CD14-positive monocyte (primary cell): ENCODE results near the gene PLA2G4D. TPM values are rescaled to one million over a fixed set of nuclear protein-coding genes. Genes with fewer than 3 reads are reported as not detected.

ENCODE experiments used
- DNase-seq, 3 donors: peaks; one replicate each; pipeline ENCODE4 v3.0.0-alpha.2; 2011 to 2022
- H2AFZ ChIP-seq: 2 replicates; pipeline ENCODE4 v1.6.0; 2012; ENCODE audit warnings: mild to moderate bottlenecking, low read depth, low read length, inconsistent platforms; ENCODE audit not compliant: insufficient read depth, poor library complexity, severe bottlenecking
- H3K27ac ChIP-seq, 2 donors: 1 replicate in 1 of 2; 2 replicates in 1 of 2; pipeline ENCODE4 v1.5.1; 2012 to 2013; ENCODE audit warnings: low read length in 2 of 2, control low read depth in 1 of 2, inconsistent platforms in 1 of 2, low read depth in 1 of 2, mild to moderate bottlenecking in 1 of 2
- H3K27me3 ChIP-seq, 2 donors: one replicate each; pipeline versions ENCODE4 v1.6.0 to v1.6.1; 2011 to 2013; ENCODE audit warnings: low read length in 2 of 2; ENCODE audit not compliant: control insufficient read depth in 2 of 2, insufficient read depth in 2 of 2
- H3K36me3 ChIP-seq, 2 donors: replicated peaks in 1 of 2; 1 replicate in 1 of 2; 2 replicates in 1 of 2; pipeline versions ENCODE4 v1.5.1 to v1.6.1; 2012 to 2013; ENCODE audit warnings: low read length in 2 of 2, control low read depth in 1 of 2, inconsistent platforms in 1 of 2, mild to moderate bottlenecking in 1 of 2; ENCODE audit not compliant: insufficient read depth in 2 of 2, control insufficient read depth in 1 of 2
- H3K4me1 ChIP-seq, 2 donors: 1 replicate in 1 of 2; 2 replicates in 1 of 2; pipeline versions ENCODE4 v1.5.1 to v1.6.1; 2012 to 2013; ENCODE audit warnings: low read length in 2 of 2, control low read depth in 1 of 2, inconsistent platforms in 1 of 2, mild to moderate bottlenecking in 1 of 2, moderate library complexity in 1 of 2; ENCODE audit not compliant: insufficient read depth in 2 of 2, control insufficient read depth in 1 of 2
- H3K4me2 ChIP-seq: replicated peaks from 2 replicates; pipeline ENCODE3; 2012; ENCODE audit warnings: low read length, moderate library complexity, mild to moderate bottlenecking; ENCODE audit not compliant: poor library complexity, severe bottlenecking; ENCODE audit errors: extremely low read depth
- H3K4me3 ChIP-seq, 3 experiments: fragments of 200-600 bp in 1 of 3; sonication (generic) in 1 of 3; replicated peaks in 1 of 3; 1 replicate in 2 of 3; 2 replicates in 1 of 3; pipeline ENCODE4 v1.5.1; 2011 to 2013; ENCODE audit warnings: low read length in 3 of 3, mild to moderate bottlenecking in 3 of 3, control low read depth in 2 of 3, low read depth in 2 of 3, inconsistent platforms in 1 of 3, moderate library complexity in 1 of 3
- H3K79me2 ChIP-seq: 2 replicates; pipeline ENCODE4 v1.6.0; 2012; ENCODE audit warnings: mild to moderate bottlenecking, control low read depth, inconsistent platforms, low read length, moderate library complexity; ENCODE audit not compliant: insufficient read depth
- H3K9ac ChIP-seq: 2 replicates; pipeline ENCODE4 v1.6.0; 2017; ENCODE audit warnings: low read length, mild to moderate bottlenecking; ENCODE audit not compliant: insufficient read depth, poor library complexity, severe bottlenecking
- H3K9me3 ChIP-seq, 2 donors: replicated peaks in 1 of 2; 1 replicate in 1 of 2; 2 replicates in 1 of 2; pipeline versions ENCODE4 v1.5.1 to v1.6.1; 2012 to 2013; ENCODE audit warnings: low read length in 2 of 2, control low read depth in 1 of 2; ENCODE audit not compliant: control insufficient read depth in 1 of 2, insufficient read depth in 1 of 2
- H4K20me1 ChIP-seq: 2 replicates; pipeline ENCODE4 v1.6.0; 2012; ENCODE audit warnings: mild to moderate bottlenecking, low read length, control low read depth, moderate library complexity; ENCODE audit not compliant: insufficient read depth
- H3K27ac Mint-ChIP-seq, 7 donors: one replicate each; pipeline ENCODE4 v1.8.0; 2020; ENCODE audit warnings: mild to moderate bottlenecking in 7 of 7, mixed read lengths in 7 of 7, moderate library complexity in 6 of 7, inconsistent platforms in 2 of 7
- H3K27me3 Mint-ChIP-seq, 3 donors: one replicate each; pipeline ENCODE4 v1.8.0; 2021 to 2022; ENCODE audit warnings: low read depth in 3 of 3, mild to moderate bottlenecking in 3 of 3, mixed read lengths in 3 of 3, moderate library complexity in 3 of 3, inconsistent platforms in 1 of 3
- H3K36me3 Mint-ChIP-seq, 2 donors: one replicate each; pipeline ENCODE4 v1.8.0; 2020; ENCODE audit warnings: mixed read lengths in 2 of 2, inconsistent platforms in 1 of 2, mild to moderate bottlenecking in 1 of 2
- H3K4me1 Mint-ChIP-seq: one replicate; pipeline ENCODE4 v1.8.0; 2020; ENCODE audit warnings: mild to moderate bottlenecking, mixed read lengths
- H3K4me3 Mint-ChIP-seq, 2 donors: one replicate each; pipeline ENCODE4 v1.8.0; 2020; ENCODE audit warnings: mild to moderate bottlenecking in 2 of 2, mixed read lengths in 2 of 2, moderate library complexity in 1 of 2
- H3K9me3 Mint-ChIP-seq, 7 donors: one replicate each; pipeline ENCODE4 v1.8.0; 2020 to 2022; ENCODE audit warnings: mixed read lengths in 7 of 7, mild to moderate bottlenecking in 6 of 7, moderate library complexity in 6 of 7, inconsistent platforms in 2 of 7
- WGBS: methylation state at CpG from one replicate; pipeline ENCODE4 v1.1.5; 2013; ENCODE audit warnings: missing lambda C conversion rate; ENCODE audit not compliant: insufficient coverage; 5-methylcytosine and 5-hydroxymethylcytosine counted together
- intact Hi-C, 2 donors: fragments of 100-400 bp; cut with micrococcal nuclease; formaldehyde crosslinking; loops; one replicate each; pipeline versions ENCODE4 v1.15.0 to v1.15.1; 2023
- polyA plus RNA-seq, 3 donors: library from polyadenylated mRNA; depleted of rRNA in 1 of 3; unstranded in 2 of 3; stranded (reverse) in 1 of 3; fragments of 300-500 nt in 2 of 3; fragments of >200 nt in 1 of 3; fragmentation: Illumina TruSeq in 2 of 3; gene quantifications; 1 replicate in 2 of 3; 2 replicates in 1 of 3; pipeline ENCODE4 v1.2.3, GENCODE V29; 2012 to 2021
- TF ChIP-seq, protein P1 (sequence below): fragments of 200-600 bp; IDR thresholded peaks from one replicate; pipeline ENCODE4 v1.8.0; 2022; ENCODE audit warnings: antibody characterized with exemption, mild to moderate bottlenecking

PLA2G4D gene
- polyA plus RNA-seq, 3 donors: not detected

DNA sequence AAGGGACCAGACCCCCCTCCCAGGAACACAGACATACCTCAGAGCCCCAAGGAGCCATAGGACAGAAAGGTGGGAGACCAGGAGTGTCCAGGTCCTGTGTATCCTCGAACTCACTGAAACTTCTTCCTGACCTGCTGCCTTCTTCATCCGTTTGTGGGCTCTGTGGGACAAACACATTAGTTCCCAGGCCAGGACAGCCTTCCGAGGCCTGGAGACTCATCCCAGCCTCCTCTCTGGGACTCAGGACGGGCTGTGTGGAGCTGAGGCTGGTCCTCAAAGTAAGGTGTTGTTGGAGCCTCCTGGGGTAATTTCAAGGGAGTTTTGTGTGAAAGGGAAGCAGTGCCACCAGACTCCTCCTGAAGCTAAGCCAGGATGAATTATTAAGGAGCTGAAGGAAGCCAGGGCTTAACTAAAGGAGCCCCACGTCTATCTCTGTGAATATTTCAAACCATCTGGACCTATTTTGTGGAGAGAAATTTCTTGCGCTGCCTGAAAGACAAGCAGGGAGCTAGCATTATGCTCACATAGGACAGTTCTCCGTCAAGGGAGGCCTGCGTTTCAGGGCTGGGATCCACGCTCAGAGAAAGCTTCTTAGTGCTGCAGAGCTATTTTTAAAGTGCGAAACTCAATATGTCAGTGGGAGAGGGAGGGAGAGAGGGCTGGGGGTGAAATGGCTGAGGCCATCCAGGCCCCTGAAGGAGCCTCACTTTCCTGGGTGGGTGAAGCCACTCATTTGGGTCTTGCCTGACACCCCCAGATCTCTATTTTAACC lies 43.7 kb downstream of the PLA2G4D start:
- Histone ChIP-seq H3K9me3 (no peaks in the 10 kb centered on the region), H3K36me3 (no peaks in the 10 kb centered on the region), H3K27ac (no peak overlapping the region), H3K4me2 (no peak overlapping the region), H4K20me1 (no peaks in the 10 kb centered on the region), H3K4me3 (no peak overlapping the region), H3K27me3 (no peaks in the 10 kb centered on the region), H3K79me2 (no peaks in the 10 kb centered on the region), H2AFZ (no peak overlapping the region), H3K4me1 (no peaks in the 10 kb centered on the region), H3K9ac (no peak overlapping the region)
- 86% methylated on average over 10 of the region's 10 CpGs for WGBS
- Mint-ChIP-seq H3K9me3 (peaks cover 0 to 2% (median 0%) of the 10 kb centered on the region in 7 donors), H3K4me3 (no peak overlapping the region), H3K4me1 (no peaks in the 10 kb centered on the region), H3K36me3 (no peaks in the 10 kb centered on the region), H3K27ac (peak overlapping the region in 1 of 7 donors; percentile 2), H3K27me3 (peaks cover 0 to 7% (median 5%) of the 10 kb centered on the region in 3 donors)
- TF ChIP-seq, protein P1, sequence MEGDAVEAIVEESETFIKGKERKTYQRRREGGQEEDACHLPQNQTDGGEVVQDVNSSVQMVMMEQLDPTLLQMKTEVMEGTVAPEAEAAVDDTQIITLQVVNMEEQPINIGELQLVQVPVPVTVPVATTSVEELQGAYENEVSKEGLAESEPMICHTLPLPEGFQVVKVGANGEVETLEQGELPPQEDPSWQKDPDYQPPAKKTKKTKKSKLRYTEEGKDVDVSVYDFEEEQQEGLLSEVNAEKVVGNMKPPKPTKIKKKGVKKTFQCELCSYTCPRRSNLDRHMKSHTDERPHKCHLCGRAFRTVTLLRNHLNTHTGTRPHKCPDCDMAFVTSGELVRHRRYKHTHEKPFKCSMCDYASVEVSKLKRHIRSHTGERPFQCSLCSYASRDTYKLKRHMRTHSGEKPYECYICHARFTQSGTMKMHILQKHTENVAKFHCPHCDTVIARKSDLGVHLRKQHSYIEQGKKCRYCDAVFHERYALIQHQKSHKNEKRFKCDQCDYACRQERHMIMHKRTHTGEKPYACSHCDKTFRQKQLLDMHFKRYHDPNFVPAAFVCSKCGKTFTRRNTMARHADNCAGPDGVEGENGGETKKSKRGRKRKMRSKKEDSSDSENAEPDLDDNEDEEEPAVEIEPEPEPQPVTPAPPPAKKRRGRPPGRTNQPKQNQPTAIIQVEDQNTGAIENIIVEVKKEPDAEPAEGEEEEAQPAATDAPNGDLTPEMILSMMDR: no peak
- intact Hi-C loops: no loop called here
- DNase-seq: no peak

- H3K9ac ChIP-seq: no peak overlapping the region
- intact Hi-C loops: no loop called here
- H3K27ac Mint-ChIP-seq: no peak overlapping the region
- no peak overlapping the region for H3K27ac ChIP-seq
- no peaks in the 10 kb centered on the region for H3K4me1 ChIP-seq
- no peaks in the 10 kb centered on the region for H3K27me3 ChIP-seq
- no CpG with 5 or more reads among the region's 8 CpGs for WGBS
- H3K36me3 Mint-ChIP-seq: no peaks in the 10 kb centered on the region
- TF ChIP-seq, protein P1: no peak
- no peaks in the 10 kb centered on the region for H3K9me3 ChIP-seq
- no peak overlapping the region for H3K4me3 ChIP-seq
- H3K79me2 ChIP-seq: no peaks in the 10 kb centered on the region
- H3K36me3 ChIP-seq: no peaks in the 10 kb centered on the region
- peaks cover 4% of the 10 kb centered on the region for H3K4me1 Mint-ChIP-seq
- H4K20me1 ChIP-seq: no peaks in the 10 kb centered on the region
- no peak for DNase-seq
- H3K4me3 Mint-ChIP-seq: no peak overlapping the region
- no peak overlapping the region for H3K4me2 ChIP-seq
- peaks cover 0 to 2% (median 0%) of the 10 kb centered on the region in 7 donors for H3K9me3 Mint-ChIP-seq
- H3K27me3 Mint-ChIP-seq: peaks cover 3 to 5% (median 4%) of the 10 kb centered on the region in 3 donors
- no peak overlapping the region for H2AFZ ChIP-seq
Observed at GRCh38 chr15:42048821-42049200, 45.6 kb downstream of the PLA2G4D start.
